K562 (cell line): ENCODE measurements around the gene TOR1AIP1. TPM values are rescaled to one million over a fixed set of nuclear protein-coding genes. Genes with fewer than 3 reads are reported as not detected.

Source experiments
- BCOR ChIP-seq: fragments of 450-650 bp; IDR thresholded peaks from 2 replicates; pipeline ENCODE4 v1.6.1; 2016
- CBFA2T2 ChIP-seq: fragments of 450-650 bp; conservative IDR thresholded peaks from 2 replicates; pipeline ENCODE4 v1.6.1; 2017; ENCODE audit warnings: mild to moderate bottlenecking
- CBX3 ChIP-seq, 2 experiments: IDR thresholded peaks; 1 replicate in 1 of 2; 2 replicates in 1 of 2; pipeline ENCODE4 v1.6.1; 2012; ENCODE audit warnings: inconsistent platforms in 2 of 2, low read length in 2 of 2, borderline replicate concordance in 1 of 2, control low read depth in 1 of 2
- CCNT2 ChIP-seq: IDR thresholded peaks from 2 replicates; pipeline ENCODE4 v1.6.1; 2011; ENCODE audit warnings: borderline replicate concordance, low read depth, mild to moderate bottlenecking, moderate library complexity, mixed read lengths, low read length; ENCODE audit not compliant: insufficient read length; ENCODE audit errors: extremely low read depth
- CHCHD3 ChIP-seq: fragments of 250-450 bp; sonication (Bioruptor Pico); IDR thresholded peaks from 2 replicates; pipeline ENCODE4 v2.1.2; 2022; ENCODE audit warnings: mild to moderate bottlenecking
- ELF1 ChIP-seq: fragments of 200-800 bp; sonication (Bioruptor generic); IDR thresholded peaks from 2 replicates; pipeline ENCODE4 v1.6.1; 2016; ENCODE audit warnings: missing genetic modification characterization, missing compliant biosample characterization
- FOXK1 ChIP-seq: sonication (generic); formaldehyde crosslinking; IDR thresholded peaks from 2 replicates; pipeline ENCODE4 v1.8.0; 2022; ENCODE audit warnings: missing genetic modification reagents, mild to moderate bottlenecking, borderline replicate concordance
- FOXM1 ChIP-seq, 2 experiments: fragments of 450-650 bp in 1 of 2; sonication (generic) in 1 of 2; formaldehyde crosslinking in 1 of 2; IDR thresholded peaks; 2 replicates each; pipeline versions ENCODE4 v1.6.1 to v1.9.0; 2017 to 2022; ENCODE audit warnings: low read depth in 2 of 2, mild to moderate bottlenecking in 2 of 2, missing genetic modification reagents in 1 of 2, moderate library complexity in 1 of 2
- HDAC6 ChIP-seq: IDR thresholded peaks from 2 replicates; pipeline ENCODE4 v1.6.1; 2012; ENCODE audit warnings: low read depth, mild to moderate bottlenecking, control low read depth, inconsistent platforms, low read length, moderate library complexity
- HNRNPK ChIP-seq: fragments of 200-400 bp; formaldehyde crosslinking; IDR thresholded peaks from one replicate; pipeline ENCODE4 v1.6.1; 2018; ENCODE audit warnings: mild to moderate bottlenecking, low read depth, low read length; ENCODE audit not compliant: poor library complexity, severe bottlenecking
- KLF13 ChIP-seq: fragments of 450-650 bp; IDR thresholded peaks from 2 replicates; pipeline ENCODE4 v1.6.1; 2016; ENCODE audit warnings: missing genetic modification characterization, low read depth, mild to moderate bottlenecking, missing compliant biosample characterization, moderate library complexity, borderline replicate concordance
- KLF16 ChIP-seq: IDR thresholded peaks from 2 replicates; pipeline ENCODE4 v1.6.1; 2016; ENCODE audit warnings: antibody characterized with exemption
- MCM2 ChIP-seq: fragments of 450-650 bp; IDR thresholded peaks from 2 replicates; pipeline ENCODE4 v1.6.1; 2017; ENCODE audit warnings: low read depth, mild to moderate bottlenecking
- MYNN ChIP-seq, 2 experiments: sonication (generic); formaldehyde crosslinking in 1 of 2; IDR thresholded peaks; 2 replicates each; pipeline versions ENCODE4 v1.5.0 to v1.6.1; 2016 to 2020; ENCODE audit warnings: antibody characterized with exemption in 1 of 2, missing genetic modification reagents in 1 of 2
- PHF20 ChIP-seq: fragments of 450-650 bp; IDR thresholded peaks from 2 replicates; pipeline ENCODE4 v1.6.1; 2018; ENCODE audit not compliant: partially characterized antibody
- POU5F1 ChIP-seq: fragments of 150-350 bp; IDR thresholded peaks from 2 replicates; pipeline ENCODE4 v1.6.1; 2014; ENCODE audit warnings: borderline replicate concordance, low read length, low read depth, mild to moderate bottlenecking; ENCODE audit not compliant: partially characterized antibody
- RBFOX2 ChIP-seq: fragments of 200-400 bp; formaldehyde crosslinking; IDR thresholded peaks from 2 replicates; pipeline ENCODE4 v1.6.1; 2017; ENCODE audit warnings: low read depth, mild to moderate bottlenecking, low read length, moderate library complexity
- THAP7 ChIP-seq: fragments of 250-450 bp; sonication (Bioruptor Pico); IDR thresholded peaks from 2 replicates; pipeline ENCODE4 v1.5.0; 2021
- ZNF124 ChIP-seq: sonication (generic); formaldehyde crosslinking; IDR thresholded peaks from 2 replicates; pipeline ENCODE4 v1.8.1; 2022; ENCODE audit warnings: missing genetic modification reagents
- ZNF75A ChIP-seq: fragments of 450-650 bp; formaldehyde crosslinking; IDR thresholded peaks from 2 replicates; pipeline ENCODE4 v1.4.0; 2020; ENCODE audit warnings: mild to moderate bottlenecking
- ZNF778 ChIP-seq: fragments of 450-650 bp; formaldehyde crosslinking; IDR thresholded peaks from 2 replicates; pipeline ENCODE4 v1.4.0; 2020; ENCODE audit warnings: mild to moderate bottlenecking, moderate library complexity
- polyA plus RNA-seq, 8 experiments: library from polyadenylated mRNA; depleted of rRNA in 4 of 8; stranded (reverse) in 5 of 8; unstranded in 3 of 8; fragments of >200 nt; fragmentation: Nextera tagmentation in 2 of 8; fragmentation: Illumina TruSeq in 1 of 8; extraction: Ambion mirVana in 2 of 8; extraction: Trizol in 1 of 8; gene quantifications; 2 replicates each; pipeline versions ENCODE4 v1.2.1 to v1.2.3, GENCODE V29; 2011 to 2014; ENCODE audit warnings: inconsistent platforms in 1 of 8, missing spikeins in 1 of 8
- total RNA-seq, 7 experiments: library from RNA; depleted of rRNA in 6 of 7; stranded (reverse); fragments of >200 nt in 6 of 7; fragmentation: Illumina TruSeq in 2 of 7; extraction: Trizol in 2 of 7; gene quantifications; 2 replicates each; pipeline versions ENCODE4 v1.2.1 to v1.2.3, GENCODE V29; 2011 to 2021; ENCODE audit warnings: low replicate concordance in 1 of 7
- TF ChIP-seq, protein P1 (sequence below), 2 experiments: fragments of 200-800 bp in 1 of 2; sonication (Bioruptor generic) in 1 of 2; sonication (generic) in 1 of 2; formaldehyde crosslinking in 1 of 2; IDR thresholded peaks in 1 of 2; conservative IDR thresholded peaks in 1 of 2; 2 replicates each; pipeline versions ENCODE4 v1.5.0 to v1.6.1; 2016 to 2020; ENCODE audit warnings: missing compliant biosample characterization in 1 of 2, missing genetic modification characterization in 1 of 2, missing genetic modification reagents in 1 of 2
- TF ChIP-seq, protein P2 (sequence below): sonication (generic); formaldehyde crosslinking; IDR thresholded peaks from 2 replicates; pipeline ENCODE4 v1.8.1; 2023; ENCODE audit warnings: mild to moderate bottlenecking, missing genetic modification reagents

Gene TOR1AIP1
- total and polyA plus RNA-seq, 9 of the 15 experiments (the other 6 are each of a cell fraction or from before 2014, with no cell fraction given), result 18.1 to 46.9 (median 35.5) TPM

- TF ChIP-seq KLF13 (no peak; the same call in 1 of the 2 replicates), ZNF778 (CRISPR knock-in tag) (no peak), CBFA2T2 (no peak), ZNF75A (CRISPR knock-in tag) (no peak), ELF1 (tag) (0 out of 2 replicates have a peak, but pooled peaks have one; percentile 8), BCOR (peak; percentile 47; the same call in 1 of the 2 replicates), FOXM1 (IDR thresholded peaks at IDR 0.05; ENCODE audit: low read depth) (0 out of 2 replicates have a peak, but pooled peaks have one; percentile 11), FOXM1 (CRISPR knock-in tag; IDR thresholded peaks at IDR 0.05; ENCODE audit: low read depth) (peak; percentile 98; the same call in 1 of the 2 replicates), FOXK1 (CRISPR knock-in tag) (0 out of 2 replicates have a peak, but pooled peaks have one; percentile 18), CHCHD3 (CRISPR knock-in tag) (no peak), POU5F1 (no peak), RBFOX2 (peak; percentile 100), PHF20 (peak; percentile 73), CCNT2 (peak; percentile 94), MCM2 (no peak), HNRNPK (no peak), MYNN (IDR thresholded peaks at IDR 0.05) (peak; percentile 95), MYNN (CRISPR knock-in tag; IDR thresholded peaks at IDR 0.05) (no peak), THAP7 (CRISPR knock-in tag) (peak; percentile 100), HDAC6 (no peak), KLF16 (no peak), ZNF124 (no peak), CBX3 (IDR thresholded peaks at IDR 0.05; ENCODE audit: borderline replicate concordance in 1 of 2, low read length in 2 of 2) (no peak)
- TF ChIP-seq, protein P1, sequence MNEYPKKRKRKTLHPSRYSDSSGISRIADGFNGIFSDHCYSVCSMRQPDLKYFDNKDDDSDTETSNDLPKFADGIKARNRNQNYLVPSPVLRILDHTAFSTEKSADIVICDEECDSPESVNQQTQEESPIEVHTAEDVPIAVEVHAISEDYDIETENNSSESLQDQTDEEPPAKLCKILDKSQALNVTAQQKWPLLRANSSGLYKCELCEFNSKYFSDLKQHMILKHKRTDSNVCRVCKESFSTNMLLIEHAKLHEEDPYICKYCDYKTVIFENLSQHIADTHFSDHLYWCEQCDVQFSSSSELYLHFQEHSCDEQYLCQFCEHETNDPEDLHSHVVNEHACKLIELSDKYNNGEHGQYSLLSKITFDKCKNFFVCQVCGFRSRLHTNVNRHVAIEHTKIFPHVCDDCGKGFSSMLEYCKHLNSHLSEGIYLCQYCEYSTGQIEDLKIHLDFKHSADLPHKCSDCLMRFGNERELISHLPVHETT (CRISPR knock-in tag; conservative IDR thresholded peaks at IDR 0.05 in 1 of 2, IDR thresholded peaks at IDR 0.05 in 1 of 2), result peak in 1 of 2 experiments; percentile 91; a peak in 1 of 4 replicates
- TF ChIP-seq, protein P2, sequence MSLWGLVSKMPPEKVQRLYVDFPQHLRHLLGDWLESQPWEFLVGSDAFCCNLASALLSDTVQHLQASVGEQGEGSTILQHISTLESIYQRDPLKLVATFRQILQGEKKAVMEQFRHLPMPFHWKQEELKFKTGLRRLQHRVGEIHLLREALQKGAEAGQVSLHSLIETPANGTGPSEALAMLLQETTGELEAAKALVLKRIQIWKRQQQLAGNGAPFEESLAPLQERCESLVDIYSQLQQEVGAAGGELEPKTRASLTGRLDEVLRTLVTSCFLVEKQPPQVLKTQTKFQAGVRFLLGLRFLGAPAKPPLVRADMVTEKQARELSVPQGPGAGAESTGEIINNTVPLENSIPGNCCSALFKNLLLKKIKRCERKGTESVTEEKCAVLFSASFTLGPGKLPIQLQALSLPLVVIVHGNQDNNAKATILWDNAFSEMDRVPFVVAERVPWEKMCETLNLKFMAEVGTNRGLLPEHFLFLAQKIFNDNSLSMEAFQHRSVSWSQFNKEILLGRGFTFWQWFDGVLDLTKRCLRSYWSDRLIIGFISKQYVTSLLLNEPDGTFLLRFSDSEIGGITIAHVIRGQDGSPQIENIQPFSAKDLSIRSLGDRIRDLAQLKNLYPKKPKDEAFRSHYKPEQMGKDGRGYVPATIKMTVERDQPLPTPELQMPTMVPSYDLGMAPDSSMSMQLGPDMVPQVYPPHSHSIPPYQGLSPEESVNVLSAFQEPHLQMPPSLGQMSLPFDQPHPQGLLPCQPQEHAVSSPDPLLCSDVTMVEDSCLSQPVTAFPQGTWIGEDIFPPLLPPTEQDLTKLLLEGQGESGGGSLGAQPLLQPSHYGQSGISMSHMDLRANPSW (CRISPR knock-in tag), result no peak
Measured at GRCh38 chr1:179954493-179955286, 72.6 kb downstream of the TOR1AIP1 start, which contains the start of gene CEP350 (continued).
